Thyroid gland (tissue), 4 donors: Measurements from ENCODE around the gene CHD1L.

ENCODE experiments used
- CTCF ChIP-seq, 6 experiments: fragments of 200-600 bp in 3 of 6; fragments of 450-650 bp in 3 of 6; sonication (generic) in 3 of 6; IDR thresholded peaks; one replicate each; pipeline ENCODE4 v1.5.1; 2016 to 2019; ENCODE audit warnings: antibody characterized with exemption in 6 of 6, mild to moderate bottlenecking in 2 of 6, inconsistent platforms in 1 of 6, moderate library complexity in 1 of 6
- POLR2A ChIP-seq, 2 donors: fragments of 450-650 bp; IDR thresholded peaks; one replicate each; pipeline ENCODE4 v1.6.1; 2017; ENCODE audit warnings: antibody characterized with exemption in 2 of 2, mild to moderate bottlenecking in 2 of 2, moderate library complexity in 1 of 2

GRCh38 chr1:147260956-147261355, 18.5 kb downstream of the CHD1L start:
- TF ChIP-seq POLR2A (IDR thresholded peaks at IDR 0.05), result no peak
- TF ChIP-seq CTCF (IDR thresholded peaks at IDR 0.05), result no peak
